GM19035 (cell line): ENCODE measurements around the gene RUVBL2.
A peak's percentile ranks its signal among the peaks of the same experiment; 100 is the strongest.
"Not testable (repeated sequence)": the region's sequence is repeated elsewhere in the genome, so short reads cannot be mapped to it uniquely, and the experiment has no call there.

Source experiments
- ATAC-seq: cut with Tn5 transposase; IDR thresholded peaks from one replicate; pipeline ENCODE4 v1.9.1; 2021; ENCODE audit not compliant: unreplicated experiment

Gene RUVBL2

GRCh38 chr19:49016067-49016839 is 22.6 kb downstream of the RUVBL2 start:
- no peak for ATAC-seq

GRCh38 chr19:49017041-49017665 is 23.5 kb downstream of the RUVBL2 start, which contains the start of gene LHB:
Gene LHB (minus strand): TSS chr19:49017091. CDS start chr19:49017081, 10 bp downstream.
- no peak for ATAC-seq

- peak; percentile 43 for ATAC-seq
These were observed 24.1 kb downstream of the RUVBL2 start for GRCh38 chr19:49017666-49018351.

DNA sequence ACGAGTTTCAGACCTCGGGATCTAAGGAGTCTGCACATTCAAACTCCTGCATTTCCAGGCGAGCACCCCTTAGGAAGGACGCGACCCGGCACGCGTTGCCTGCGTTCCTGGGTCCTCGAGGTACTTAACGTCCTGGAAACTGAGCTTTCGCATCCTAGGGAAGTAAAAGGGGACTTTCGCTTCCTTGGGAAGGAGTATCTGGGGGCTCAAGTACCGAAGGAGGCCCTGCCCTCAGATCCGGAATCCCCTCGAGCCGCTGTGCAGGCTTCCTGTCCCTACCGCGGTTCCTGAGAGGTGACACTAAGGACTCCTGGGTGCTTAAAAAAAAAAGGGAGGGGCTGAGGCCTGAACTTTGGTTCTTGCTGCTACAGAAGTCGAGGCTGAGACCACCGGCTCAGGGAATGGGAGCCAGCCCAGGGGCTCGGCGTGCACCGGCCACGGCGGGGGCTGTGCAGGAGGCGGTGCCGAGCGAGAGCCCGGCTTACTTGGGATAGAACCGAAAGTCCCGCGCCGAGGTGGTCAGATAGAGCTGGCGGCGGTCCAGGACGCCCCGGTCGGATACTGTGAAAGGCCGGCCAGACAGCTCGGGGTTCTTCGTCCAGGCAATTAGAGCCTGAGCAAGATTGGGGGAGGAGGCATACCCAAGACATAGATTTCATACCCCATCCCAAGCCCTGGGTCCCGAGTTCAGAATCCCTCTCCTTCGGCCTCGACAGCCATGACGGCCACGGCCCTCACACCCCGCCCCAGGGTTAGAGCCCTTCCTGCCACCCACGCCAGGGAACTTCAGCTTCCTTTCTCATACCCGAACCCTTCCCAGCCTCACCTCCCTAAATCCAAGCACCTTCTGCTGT is 24.9 kb downstream of the RUVBL2 start:
- ATAC-seq, result not testable (repeated sequence)

GRCh38 chr19:49019242-49019932 is 25.7 kb downstream of the RUVBL2 start:
- peak; percentile 49 for ATAC-seq

DNA sequence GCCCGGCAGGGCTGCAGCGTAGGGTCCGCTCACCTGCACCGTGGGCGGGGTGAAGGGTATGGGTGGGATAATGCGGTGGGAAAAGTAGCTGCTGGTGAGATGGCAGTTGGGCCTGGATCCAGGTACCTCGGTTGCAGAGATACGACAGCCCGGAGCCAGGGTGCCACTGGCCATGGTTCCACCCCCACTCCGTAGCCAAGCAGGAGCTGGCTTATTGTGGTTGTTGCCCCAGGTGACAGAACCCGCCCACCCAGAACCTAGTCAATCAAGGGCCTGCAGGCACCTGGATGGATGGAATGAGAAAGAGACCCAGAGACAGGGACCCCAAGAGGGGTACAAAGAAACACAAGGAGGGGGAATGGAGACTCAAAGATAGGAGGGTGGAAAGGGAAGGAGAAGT is 26.7 kb downstream of the RUVBL2 start:
- no peak for ATAC-seq

DNA sequence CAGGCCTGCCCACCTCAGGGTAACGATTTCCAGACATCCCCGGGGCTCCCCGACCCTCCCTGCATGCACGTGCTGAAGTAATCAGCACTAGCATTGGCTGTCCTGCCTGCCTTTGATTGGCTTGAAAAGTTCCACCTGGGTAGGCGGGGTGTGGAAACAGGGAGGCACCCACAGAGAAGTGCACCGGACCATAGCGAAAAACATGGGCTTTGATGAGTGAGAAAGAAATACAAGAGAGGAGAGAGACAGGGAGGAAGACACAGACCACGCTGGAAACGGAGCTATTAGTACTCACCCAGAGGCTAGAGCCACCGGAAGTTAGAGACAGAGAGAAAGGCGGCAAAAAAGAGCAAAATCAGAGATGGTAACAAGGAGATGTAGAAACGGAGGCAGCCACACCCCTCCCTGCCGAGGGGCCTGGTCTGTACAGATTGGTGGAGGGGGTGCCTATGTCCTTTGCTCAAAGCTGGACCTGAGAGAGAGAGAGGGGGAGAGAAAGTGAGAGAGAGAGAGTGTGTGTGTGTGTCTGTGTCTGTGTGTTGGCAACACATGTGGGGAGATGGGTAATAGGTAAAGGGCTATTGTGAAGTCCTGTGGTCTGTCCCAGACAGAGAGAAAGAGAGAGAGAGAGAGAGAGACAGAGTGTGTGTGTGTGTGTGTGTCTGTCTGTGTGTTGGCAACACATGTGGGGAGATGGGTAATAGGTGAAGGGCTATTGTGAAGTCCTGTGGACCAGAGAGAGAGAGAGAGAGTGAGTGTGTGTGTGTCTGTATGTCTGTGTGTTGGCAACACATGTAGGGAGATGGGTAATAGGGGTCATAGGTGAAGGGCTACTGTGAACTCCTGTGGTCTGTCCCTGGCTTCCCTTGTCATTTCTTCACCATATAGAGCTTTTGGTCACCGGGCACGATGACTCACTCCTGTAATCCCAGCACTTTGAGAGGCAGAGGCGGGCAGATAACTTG is 27.5 kb downstream of the RUVBL2 start:
- ATAC-seq, result no peak

GRCh38 chr19:49022116-49022515 is 28.4 kb downstream of the RUVBL2 start:
- ATAC-seq, result no peak

DNA sequence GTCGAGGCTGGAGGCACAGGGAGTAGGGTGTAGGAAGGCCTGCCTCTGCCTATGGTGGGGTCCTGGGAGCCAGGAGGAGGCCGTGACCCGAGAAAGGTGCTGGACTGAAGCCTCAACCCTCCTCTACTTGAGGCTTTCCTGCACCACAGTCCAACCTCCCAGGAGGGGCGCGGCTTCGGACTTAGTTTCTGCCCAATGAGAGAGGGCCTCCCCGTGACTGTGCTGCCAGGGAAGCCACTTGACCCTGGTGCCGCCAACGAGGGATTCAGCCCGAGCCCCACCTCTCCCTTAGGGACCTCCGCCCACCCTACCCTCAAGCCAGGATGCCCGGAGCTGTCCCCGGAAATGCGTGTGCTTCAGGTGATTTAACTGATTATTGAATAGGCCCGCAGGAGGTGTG is 30.5 kb downstream of the RUVBL2 start, which contains the start of gene CGB3:
Gene CGB3 (minus strand): TSS at position 101 of the 400 bp plus-strand sequence. CDS start 362 bp downstream, outside the sequence.
- ATAC-seq, result not testable (repeated sequence)

DNA sequence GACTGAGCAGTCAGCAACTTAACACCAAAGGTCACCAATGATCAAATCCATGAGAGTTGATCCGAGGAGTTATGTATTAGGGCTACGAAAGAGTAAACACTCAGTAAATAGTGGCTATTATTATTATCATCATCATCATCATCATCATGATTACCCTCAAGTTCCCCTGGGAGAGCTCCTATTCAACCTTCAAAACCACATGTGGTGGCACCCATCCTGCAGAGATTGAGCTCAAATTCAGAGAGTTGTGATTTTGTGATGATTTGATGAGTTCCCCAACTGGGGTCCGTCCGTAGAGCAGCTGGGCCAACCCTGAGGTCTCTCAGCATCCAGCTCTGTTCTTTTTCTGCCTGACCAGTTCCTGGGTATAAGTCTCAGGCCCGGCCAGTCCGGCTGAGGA is 31.4 kb downstream of the RUVBL2 start:
- not testable (repeated sequence) for ATAC-seq

DNA sequence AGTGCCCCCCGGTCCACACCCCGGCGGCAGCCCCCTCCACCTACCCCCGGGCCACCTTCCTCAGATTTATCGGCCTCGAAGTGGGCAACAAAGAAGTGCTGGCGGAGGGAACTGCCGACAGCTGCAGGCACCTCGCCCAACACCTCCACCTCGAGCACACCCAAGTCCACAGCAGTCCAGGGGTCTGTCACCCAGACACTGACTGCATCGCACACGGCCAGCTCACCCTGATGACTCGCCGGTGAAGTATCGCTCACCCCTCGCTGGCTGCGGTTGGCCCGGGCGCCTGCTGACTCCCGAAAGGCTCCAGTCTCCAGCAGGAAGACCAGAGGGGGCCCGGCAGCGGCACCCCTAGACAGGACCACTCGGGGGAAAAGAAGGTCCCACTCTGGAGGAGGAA is 31.9 kb downstream of the RUVBL2 start:
- not testable (repeated sequence) for ATAC-seq

- ATAC-seq, result not testable (repeated sequence)
These were observed 35.0 kb downstream of the RUVBL2 start for GRCh38 chr19:49028686-49029085.

DNA sequence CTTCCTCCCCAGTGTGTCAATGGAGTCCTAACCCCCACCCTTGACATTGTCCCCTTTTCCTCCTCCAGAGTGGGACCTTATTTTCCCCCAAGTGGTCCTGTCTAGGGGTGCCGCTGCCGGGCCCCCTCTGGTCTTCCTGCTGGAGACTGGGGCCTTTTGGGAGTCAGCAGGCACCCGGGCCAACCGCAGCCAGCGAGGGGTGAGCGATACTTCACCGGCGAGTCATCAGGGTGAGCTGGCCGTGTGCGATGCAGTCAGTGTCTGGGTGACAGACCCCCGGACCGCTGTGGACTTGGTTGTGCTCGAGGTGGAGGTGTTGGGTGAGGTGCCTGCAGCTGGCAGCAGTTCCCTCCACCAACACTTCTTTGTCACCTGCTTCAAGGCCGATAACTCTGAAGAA is 36.1 kb downstream of the RUVBL2 start:
- not testable (repeated sequence) for ATAC-seq

- ATAC-seq, result not testable (repeated sequence)
These were observed 36.6 kb downstream of the RUVBL2 start for GRCh38 chr19:49030323-49030722.

- ATAC-seq, result not testable (repeated sequence)
These were observed 38.1 kb downstream of the RUVBL2 start, which contains the start of gene CGB2 for GRCh38 chr19:49031642-49032301. Gene CGB2 (plus strand): TSS chr19:49031890. CDS start chr19:49032096, 206 bp downstream.

- ATAC-seq, result not testable (repeated sequence)
These were observed 43.1 kb downstream of the RUVBL2 start, which contains the start of gene CGB1 for GRCh38 chr19:49036815-49037214. Gene CGB1 (minus strand): TSS chr19:49036895. CDS start chr19:49036711, 184 bp downstream.

GRCh38 chr19:49038111-49038510 is 44.4 kb downstream of the RUVBL2 start:
- ATAC-seq, result not testable (repeated sequence)
